ENCODE measurements around the gene ASB16.

- no peak for TF ChIP-seq CTCF (IDR thresholded peaks at IDR 0.05)
- no peak for TF ChIP-seq POLR2A (IDR thresholded peaks at IDR 0.05)
Measured at GRCh38 chr17:44205962-44206824, 35.7 kb downstream of the ASB16 start.

Measured in thyroid gland (tissue), 4 donors.